ENCODE data around the gene GALNT16.

Gene GALNT16

GRCh38 chr14:69241577-69241976 lies 18.4 kb upstream of the GALNT16 start:
- Histone ChIP-seq H3K27me3 (ENCODE audit: control insufficient read depth, low read length) (no peaks in the 10 kb centered on the region), H3K27ac (ENCODE audit: low read depth, low read length) (no peak overlapping the region), H3K79me2 (ENCODE audit: control insufficient read depth, low read length) (no peaks in the 10 kb centered on the region), H3K4me2 (ENCODE audit: low read length) (no peak overlapping the region), H3K36me3 (ENCODE audit: control insufficient read depth, low read length) (no peaks in the 10 kb centered on the region; the same call in 1 of the 2 replicates), H3F3A (ENCODE audit: control insufficient read depth, insufficient read depth) (no peaks in the 10 kb centered on the region), H3K4me3 (ENCODE audit: low read length) (no peak overlapping the region), H3K9me2 (replicated peaks; ENCODE audit: control insufficient read depth, low read length) (no peaks in the 10 kb centered on the region), H3K9me3 (ENCODE audit: control insufficient read depth, insufficient read depth, low read length) (no peaks in the 10 kb centered on the region), H3K4me1 (ENCODE audit: control insufficient read depth, low read length) (no peaks in the 10 kb centered on the region), H4K20me1 (ENCODE audit: control insufficient read depth, insufficient read depth, low read depth, low read length) (no peaks in the 10 kb centered on the region)
- TF ChIP-seq EZH2phosphoT487 (IDR thresholded peaks at IDR 0.05; ENCODE audit: borderline replicate concordance, low read length) (no peak), CTCF (IDR thresholded peaks at IDR 0.05; ENCODE audit: low read depth, low read length, poor library complexity, severe bottlenecking) (no peak)

- no peaks in the 10 kb centered on the region for H3F3A ChIP-seq (ENCODE audit: control insufficient read depth, insufficient read depth)
- H4K20me1 ChIP-seq (ENCODE audit: control insufficient read depth, insufficient read depth, low read depth, low read length) = no peaks in the 10 kb centered on the region
- no peaks in the 10 kb centered on the region for H3K9me2 ChIP-seq (replicated peaks; ENCODE audit: control insufficient read depth, low read length)
- H3K4me1 ChIP-seq (ENCODE audit: control insufficient read depth, low read length) = no peaks in the 10 kb centered on the region
- peak; percentile 80 for TF ChIP-seq CTCF (IDR thresholded peaks at IDR 0.05; ENCODE audit: low read depth, low read length, poor library complexity, severe bottlenecking)
- TF ChIP-seq EZH2phosphoT487 (IDR thresholded peaks at IDR 0.05; ENCODE audit: borderline replicate concordance, low read length) = no peak
- H3K4me2 ChIP-seq (ENCODE audit: low read length) = no peak overlapping the region
- H3K27me3 ChIP-seq (ENCODE audit: control insufficient read depth, low read length) = no peaks in the 10 kb centered on the region
- H3K9me3 ChIP-seq (ENCODE audit: control insufficient read depth, insufficient read depth, low read length) = no peaks in the 10 kb centered on the region
- H3K79me2 ChIP-seq (ENCODE audit: control insufficient read depth, low read length) = no peaks in the 10 kb centered on the region
- H3K36me3 ChIP-seq (ENCODE audit: control insufficient read depth, low read length) = no peaks in the 10 kb centered on the region; the same call in 1 of the 2 replicates
- no peak overlapping the region for H3K27ac ChIP-seq (ENCODE audit: low read depth, low read length)
- no peak overlapping the region for H3K4me3 ChIP-seq (ENCODE audit: low read length)
Measured at GRCh38 chr14:69242311-69243224, 17.4 kb upstream of the GALNT16 start.

GRCh38 chr14:69244946-69245345 lies 15.0 kb upstream of the GALNT16 start:
- Histone ChIP-seq H3K27ac (ENCODE audit: low read depth, low read length) (no peak overlapping the region), H3K9me3 (ENCODE audit: control insufficient read depth, insufficient read depth, low read length) (no peaks in the 10 kb centered on the region), H3K36me3 (ENCODE audit: control insufficient read depth, low read length) (no peaks in the 10 kb centered on the region), H3K4me1 (ENCODE audit: control insufficient read depth, low read length) (peaks cover 12% of the 10 kb centered on the region), H3K4me3 (ENCODE audit: low read length) (no peak overlapping the region), H3K4me2 (ENCODE audit: low read length) (no peak overlapping the region), H3K9me2 (replicated peaks; ENCODE audit: control insufficient read depth, low read length) (no peaks in the 10 kb centered on the region), H3K27me3 (ENCODE audit: control insufficient read depth, low read length) (no peaks in the 10 kb centered on the region), H3K79me2 (ENCODE audit: control insufficient read depth, low read length) (no peaks in the 10 kb centered on the region), H3F3A (ENCODE audit: control insufficient read depth, insufficient read depth) (no peaks in the 10 kb centered on the region), H4K20me1 (ENCODE audit: control insufficient read depth, insufficient read depth, low read depth, low read length) (no peaks in the 10 kb centered on the region)
- TF ChIP-seq CTCF (IDR thresholded peaks at IDR 0.05; ENCODE audit: low read depth, low read length, poor library complexity, severe bottlenecking) = no peak
- no peak for TF ChIP-seq EZH2phosphoT487 (IDR thresholded peaks at IDR 0.05; ENCODE audit: borderline replicate concordance, low read length)

Data from DOHH2 (cell line).